ENCODE results near the gene NFATC3.

- TF ChIP-seq POLR2A (IDR thresholded peaks at IDR 0.05; ENCODE audit: extremely low read depth, insufficient read length) (no peak), CTCF (IDR thresholded peaks at IDR 0.05; ENCODE audit: low read depth, low read length) (no peak), MAX (IDR thresholded peaks at IDR 0.05; ENCODE audit: low read depth, low read length) (no peak)
Measured at GRCh38 chr16:68100488-68100887, 15.3 kb downstream of the NFATC3 start.
